ENCODE measurements around the gene GABBR2.

The GABBR2 gene

DNA sequence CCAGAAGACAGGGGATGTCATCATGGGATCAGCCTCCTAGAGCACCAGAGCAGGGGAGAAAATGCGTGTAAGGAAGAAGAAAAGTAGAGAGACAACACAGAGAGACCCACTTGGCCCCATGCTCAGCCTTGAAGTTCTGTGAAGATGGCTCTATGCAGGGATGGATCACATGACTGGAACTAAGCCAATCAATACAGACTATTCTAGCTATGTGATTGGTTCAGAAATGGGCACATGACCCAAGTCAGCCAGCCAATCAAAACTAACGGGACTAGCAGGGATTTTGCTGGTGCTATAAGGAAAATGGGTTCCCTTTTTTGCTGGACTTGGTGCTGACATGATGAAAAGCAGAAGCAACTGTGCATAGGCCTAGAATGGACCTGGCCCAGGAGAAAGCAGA lies 280.3 kb downstream of the GABBR2 start:
- DNase-seq, result no peak

DNA sequence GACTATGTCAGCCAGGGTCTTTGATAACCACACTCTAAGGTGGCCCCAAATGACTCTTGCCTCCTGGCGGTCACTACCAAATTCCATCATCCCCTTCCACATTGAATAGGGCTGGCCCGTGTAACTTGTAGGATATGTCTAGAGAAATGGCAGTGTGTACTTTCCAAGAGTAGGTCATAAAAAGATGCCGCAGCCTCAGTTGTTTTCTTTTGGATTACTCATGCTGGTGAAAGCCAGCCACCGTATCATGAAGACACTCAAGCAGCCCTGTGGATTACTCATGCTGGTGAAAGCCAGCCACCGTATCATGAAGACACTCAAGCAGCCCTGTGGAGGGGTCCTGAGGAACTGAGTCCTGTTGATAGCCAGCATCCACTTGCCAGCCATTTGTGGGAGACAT lies 281.2 kb downstream of the GABBR2 start:
- DNase-seq, result no peak

DNA sequence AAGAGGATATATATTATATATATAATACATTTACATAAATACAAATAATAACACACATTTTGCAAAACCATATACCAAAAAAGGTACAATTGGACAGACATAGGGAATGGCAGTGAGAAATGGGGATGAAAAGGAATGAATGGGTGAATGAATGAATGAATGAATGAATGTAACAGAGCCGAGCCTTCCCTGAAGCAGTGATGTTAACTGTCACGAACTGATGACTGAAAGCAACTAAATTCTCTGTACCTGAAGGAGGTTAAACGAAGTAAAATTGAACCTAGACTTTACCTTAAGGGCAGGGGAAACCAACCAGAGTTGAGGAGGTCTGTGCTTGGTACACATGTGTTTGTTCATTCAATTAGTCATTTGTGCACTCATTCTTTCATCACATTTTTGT lies 283.7 kb downstream of the GABBR2 start:
- DNase-seq, result no peak

DNA sequence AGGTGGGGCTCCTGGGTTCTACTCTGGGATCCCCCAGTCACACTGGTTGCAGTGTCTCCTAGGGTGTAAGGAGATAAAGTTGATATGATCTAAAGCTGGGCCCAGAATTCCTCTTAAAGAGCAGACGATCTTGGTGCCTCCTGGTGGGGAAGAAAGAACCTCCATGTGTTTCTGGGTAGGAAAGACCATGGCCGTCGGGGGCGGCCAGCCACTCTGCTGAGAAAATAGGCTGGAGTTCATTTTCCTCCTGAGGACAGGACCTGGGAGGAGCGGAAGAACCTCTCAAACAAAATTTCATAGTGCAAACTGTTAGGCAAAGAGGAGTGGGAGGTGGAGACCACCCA lies 289.5 kb downstream of the GABBR2 start:
- no peak for DNase-seq

DNA sequence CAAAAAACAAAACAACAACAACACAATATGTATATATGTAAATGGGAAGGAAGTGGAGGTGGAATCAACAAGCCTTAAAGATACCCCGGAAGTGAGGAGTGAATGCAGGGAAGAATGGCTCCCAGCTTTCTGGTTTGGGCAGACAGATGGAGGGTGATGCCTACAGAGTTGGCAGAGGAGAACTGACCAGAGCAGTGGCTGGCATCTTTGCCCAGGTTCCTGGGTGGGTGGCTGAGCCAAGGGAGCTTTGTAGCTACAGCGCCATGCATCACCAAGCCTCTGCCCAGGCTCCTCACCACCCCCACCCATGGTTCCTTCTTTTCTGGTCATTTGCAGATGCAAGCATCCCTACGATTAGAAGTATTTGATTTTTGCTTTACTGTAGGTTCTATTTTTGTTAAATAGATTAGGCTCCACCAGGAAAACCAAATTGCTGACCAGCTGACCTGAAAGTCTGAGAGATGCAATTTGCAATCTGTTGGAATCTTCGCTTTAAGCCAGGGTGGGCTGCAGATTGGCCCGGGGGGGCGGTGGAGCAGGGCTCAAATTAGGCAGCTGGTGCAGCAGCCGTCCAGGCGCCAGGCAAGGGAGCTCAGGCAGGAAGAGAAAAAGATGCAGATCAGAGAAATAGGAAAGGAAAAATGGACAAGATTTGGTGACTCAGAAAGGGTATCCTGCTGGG lies 290.0 kb downstream of the GABBR2 start:
- DNase-seq, result no peak

DNA sequence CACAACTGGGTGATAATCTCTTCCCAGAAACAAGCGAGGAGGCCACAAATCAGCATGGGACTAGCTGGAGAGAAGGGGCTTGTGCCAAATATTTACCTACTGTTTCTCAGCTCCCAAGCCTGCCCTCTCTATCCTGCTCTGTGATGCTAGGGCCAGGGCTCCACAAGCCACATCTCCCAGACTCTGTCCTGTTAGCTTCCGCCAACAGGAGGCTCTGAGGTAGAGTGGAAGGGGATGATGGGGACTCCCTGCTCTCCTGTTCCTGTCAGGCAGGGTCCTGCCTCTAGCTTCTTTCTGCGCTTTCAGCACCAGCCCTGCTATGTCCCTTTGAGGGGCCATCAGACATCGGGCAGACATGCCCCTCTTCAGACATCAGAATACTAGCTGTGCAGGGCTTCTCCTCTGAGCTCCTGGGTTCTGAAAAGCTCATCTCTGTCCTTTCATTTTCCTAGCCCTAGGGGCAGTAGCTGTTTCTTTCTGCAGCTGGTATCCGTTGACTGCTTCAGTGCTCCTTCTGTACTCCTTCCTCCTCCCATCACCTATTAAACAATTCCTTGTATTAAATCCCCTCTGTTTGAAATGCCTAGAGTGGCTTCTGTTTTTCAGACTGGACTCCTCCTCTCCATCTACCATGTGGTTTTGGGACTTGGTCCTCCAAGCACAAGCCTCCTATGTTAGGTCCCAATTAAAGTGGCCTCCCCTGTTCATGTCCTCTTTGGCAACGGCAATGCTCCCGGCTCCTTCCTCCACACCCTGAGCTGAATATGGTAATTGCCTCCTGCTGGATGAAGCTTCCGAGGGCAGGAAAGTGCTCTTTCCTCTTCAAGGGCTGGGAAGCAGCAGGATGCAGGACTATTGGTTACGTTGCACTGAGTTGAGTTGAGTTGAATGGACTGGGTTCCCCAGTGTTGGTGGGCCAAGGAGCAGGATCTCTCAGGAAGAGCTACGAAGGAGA lies 292.2 kb downstream of the GABBR2 start:
- no peak for DNase-seq

DNA sequence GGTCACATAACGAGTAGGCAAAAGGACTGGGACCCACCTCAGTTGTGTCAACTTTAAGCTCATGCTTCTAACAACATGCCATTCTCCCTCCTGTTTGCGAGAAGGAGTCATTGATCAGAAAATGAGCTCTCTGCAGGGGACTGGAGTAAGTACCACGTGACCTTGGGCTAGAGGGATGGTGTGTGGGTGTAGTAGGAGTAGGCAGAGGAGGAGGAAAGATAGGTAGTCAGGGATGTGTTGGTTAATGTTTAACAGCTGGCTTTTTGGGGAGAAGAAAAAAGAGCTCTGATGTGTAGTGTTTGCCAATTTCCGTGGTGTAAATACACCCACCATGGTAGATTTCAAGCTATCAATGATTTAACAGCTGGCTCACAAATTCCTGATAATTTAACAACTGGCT lies 293.0 kb downstream of the GABBR2 start:
- no peak for DNase-seq

DNA sequence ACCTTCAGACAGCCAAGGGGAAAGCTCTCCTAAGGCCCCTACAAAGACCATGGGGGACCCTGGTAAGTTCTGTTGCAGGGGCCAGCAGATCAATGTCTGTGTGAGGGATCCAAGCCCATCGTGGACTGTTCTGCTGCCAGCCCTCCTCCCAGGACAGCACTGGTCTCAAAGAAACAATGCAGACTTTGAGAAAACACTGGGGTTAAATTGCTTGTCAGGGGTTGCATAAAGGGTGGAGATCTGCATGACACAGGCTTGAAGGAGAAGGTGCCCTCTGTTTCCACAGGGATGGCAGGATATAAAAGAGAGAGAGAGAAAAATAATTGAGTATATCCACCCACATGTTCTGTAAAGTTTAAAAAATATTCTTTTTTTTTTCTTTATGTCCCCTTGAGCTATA lies 295.7 kb downstream of the GABBR2 start:
- no peak for DNase-seq

DNA sequence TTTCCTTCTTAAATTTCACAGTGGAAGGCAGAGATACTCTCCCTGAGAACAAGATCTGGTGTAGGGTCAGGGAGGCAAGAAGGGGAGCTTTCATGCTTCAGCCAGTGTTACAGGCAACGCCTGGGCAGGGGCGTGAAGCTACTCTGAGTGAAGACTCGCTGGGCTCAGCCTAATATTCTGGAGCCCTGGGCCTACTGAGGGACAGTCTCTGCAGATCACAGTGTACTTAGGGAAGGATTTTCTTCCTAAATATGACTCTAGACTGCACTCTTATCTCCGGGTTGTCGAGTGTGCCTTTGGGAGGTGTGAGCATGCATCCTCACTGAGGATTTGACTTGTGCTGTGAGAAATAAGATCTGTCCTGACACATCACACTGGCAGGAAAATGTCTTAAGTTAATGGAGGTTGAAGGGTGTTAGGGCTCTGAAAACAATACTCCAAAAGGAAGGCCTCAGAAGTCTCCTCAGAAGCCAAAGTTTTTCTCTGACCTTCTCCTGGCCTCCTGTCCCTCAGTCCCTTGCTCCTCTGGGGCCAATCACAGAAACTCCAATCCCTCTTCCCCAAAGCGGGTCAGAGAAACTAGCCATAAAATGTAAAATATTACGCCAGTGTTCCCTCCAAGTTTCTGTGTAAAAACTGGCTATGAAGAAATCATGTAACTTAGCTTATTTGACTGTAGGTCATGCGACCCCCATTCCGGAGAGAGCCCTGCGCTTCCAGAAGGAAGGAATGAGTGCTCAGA lies 296.5 kb downstream of the GABBR2 start:
- DNase-seq, result no peak

DNA sequence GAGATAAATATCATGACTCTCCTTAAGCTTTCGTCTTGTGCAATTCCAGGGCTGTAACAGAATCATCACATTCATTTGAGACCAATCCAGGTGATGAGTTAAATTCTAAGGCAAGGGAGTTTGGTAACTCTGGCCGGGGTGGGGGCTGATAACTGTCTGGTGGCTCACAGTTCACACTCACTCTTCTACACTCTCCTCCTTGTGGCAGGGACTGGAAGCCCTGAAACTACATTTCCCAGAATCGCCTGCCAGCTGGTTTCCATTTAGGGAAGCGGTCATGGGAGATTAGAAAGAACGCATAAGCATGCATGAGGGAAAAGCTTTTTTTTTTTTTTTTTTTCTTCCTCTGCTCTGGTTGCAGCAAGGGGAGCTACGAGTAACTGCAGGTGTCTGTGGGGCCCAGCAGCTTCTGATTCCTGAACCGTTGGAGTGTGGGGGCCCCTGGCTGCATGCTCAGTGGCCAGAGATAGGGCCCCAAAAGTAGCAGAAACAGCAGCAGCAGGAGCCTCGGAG lies 298.5 kb downstream of the GABBR2 start:
- DNase-seq, result no peak

DNA sequence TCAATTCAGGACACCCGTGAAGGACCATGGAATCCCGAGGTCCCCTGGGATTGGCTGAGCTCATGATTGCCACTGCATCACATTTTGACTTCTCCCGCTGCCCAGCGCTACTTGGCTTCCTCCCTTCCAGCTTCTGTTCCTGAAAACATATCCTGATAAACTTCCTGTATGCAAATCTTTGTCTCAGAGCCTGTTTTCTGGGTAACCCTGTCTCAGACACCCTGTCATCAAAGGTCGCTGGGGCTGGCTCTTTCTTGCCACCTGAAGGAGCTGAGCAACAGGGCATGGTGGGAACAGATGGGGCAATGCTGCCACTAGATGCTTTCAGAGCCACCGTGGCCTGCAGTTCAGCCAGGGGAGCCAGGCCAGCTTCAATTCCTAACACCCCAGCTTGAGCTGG lies 299.0 kb downstream of the GABBR2 start:
- DNase-seq, result no peak

DNA sequence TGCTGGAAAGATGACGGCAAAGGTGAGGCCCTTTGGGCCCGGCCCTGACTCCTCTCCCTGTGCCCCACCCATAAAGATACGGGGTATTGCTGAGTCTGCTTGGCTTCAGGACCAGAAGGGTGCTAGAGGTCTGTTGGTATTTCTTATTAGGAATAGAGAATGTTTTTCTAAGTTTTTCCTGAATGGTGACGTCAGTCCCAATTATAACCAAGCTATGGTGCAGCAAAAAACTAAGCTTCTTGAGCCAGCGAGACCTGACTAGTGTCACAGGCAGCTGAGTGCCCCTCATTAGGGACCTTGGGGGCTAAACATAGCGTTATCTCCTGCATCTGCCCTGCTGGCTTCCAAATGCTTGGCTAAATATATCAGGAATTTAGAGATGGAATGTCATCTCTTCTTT lies 302.3 kb downstream of the GABBR2 start:
- no peak for DNase-seq

DNA sequence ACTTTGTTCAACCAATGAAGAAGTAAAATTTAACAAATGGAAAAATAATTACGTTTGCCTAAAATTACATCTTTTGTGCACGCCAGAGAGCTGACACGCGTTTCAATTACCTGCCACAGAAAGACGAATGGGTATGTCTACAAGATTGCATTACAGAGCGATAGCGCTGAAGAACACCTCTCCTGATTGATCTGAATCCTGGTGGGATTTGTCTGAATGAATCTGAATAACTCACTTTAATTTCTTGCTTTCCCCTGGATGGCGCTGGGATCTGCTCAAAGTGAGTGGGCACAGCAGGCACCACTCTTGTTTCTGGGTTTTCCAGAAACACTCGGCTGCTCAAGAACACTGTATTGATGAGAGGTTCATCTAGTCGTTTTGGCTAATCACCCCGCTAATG lies 304.5 kb downstream of the GABBR2 start:
- DNase-seq, result no peak

DNA sequence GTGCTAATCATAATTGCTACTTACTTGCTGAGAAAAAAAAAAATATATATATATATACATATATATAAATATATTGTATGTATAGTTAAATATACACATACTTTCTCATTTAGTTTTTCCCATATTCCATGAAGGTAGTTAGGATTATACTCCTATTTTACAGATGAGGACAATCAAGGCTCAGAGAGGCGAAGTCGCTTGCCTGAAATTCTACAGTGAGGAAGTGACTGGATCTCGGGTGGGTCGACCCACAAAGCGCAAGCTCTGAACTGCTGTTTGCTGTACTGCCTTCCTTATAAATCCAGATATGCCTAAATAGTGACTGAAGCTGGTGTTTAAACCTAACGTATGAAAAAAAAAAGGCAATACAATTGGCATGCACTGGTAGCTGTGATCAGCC lies 305.0 kb downstream of the GABBR2 start:
- no peak for DNase-seq

DNA sequence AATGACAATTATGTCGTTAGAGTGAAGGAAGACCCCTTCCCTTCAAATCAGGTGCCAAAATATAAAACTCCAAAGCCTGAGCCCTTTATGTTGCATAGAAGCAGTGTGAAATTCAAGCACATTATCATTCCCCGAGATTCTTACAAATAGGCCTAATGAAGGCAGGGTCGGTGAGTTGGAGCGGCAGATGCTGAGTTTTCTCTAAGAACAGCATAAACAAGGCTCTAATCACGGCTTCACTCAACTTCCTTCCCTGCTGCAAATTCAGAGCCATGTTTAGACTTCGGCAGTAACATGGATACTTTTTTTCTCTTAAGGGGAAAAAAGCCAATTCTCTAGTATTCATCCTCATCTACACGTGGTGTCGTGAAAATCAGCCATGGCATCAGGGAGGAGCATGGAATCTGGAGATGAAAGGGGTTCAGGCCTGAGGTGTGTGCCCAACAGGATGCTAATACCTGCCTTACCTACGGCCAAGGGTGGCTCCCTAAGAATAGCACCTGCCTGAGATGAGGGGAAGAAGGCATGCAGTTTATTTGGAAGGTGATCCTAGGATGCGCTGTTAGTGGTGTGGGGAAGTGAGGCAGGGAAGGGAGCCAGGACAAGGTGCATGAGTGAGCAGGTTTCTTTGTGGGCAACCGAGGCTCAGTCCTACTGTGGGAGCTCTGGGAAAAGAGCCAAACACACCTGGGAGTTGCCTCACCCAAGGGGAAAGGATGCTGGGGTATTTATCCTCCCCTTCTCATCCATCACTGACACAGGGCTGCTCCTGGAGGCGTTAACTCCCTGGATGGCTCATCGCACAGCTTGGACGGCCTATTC lies 306.5 kb downstream of the GABBR2 start:
- DNase-seq, result no peak

DNA sequence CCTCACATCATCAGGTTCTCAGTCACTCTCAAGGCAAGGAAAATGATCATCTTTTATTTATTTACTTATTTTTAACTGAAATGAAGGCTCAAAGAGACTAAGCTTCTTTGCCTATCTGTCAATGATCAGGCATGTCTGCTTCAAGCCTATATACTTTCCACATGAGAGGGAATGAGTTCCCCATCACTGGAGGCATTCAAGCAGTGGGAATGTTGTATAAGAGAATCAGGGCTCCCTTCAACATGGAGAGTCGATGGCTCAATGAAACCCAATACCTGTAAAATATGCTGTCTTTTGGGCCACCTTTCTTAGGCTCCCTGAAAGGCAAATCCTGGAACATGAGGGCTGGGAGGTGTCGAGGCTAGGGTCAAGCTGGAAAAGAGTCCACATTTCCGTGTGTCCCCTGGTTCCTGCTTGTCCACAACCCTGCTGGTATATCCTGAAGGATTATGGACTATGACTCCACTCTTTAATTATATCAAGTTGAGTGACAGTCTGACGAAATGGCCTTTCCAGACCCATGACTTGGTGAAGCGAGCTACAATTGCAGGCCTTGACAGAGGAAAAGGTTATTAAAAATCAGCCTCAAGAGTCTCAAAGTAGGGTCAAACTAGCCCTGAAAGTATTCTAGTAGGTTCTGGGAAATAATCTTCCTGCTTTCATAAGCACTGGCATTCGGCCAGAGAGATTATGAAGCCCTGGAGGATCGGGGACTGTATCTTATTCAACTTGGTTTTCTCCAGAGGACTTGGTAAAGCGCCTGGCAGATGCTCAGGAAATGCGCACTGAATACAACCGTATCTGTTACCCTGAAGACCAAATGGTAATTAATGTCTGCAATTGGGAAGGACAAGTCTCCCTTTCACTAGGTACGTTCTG lies 307.4 kb downstream of the GABBR2 start:
- no peak for DNase-seq

DNA sequence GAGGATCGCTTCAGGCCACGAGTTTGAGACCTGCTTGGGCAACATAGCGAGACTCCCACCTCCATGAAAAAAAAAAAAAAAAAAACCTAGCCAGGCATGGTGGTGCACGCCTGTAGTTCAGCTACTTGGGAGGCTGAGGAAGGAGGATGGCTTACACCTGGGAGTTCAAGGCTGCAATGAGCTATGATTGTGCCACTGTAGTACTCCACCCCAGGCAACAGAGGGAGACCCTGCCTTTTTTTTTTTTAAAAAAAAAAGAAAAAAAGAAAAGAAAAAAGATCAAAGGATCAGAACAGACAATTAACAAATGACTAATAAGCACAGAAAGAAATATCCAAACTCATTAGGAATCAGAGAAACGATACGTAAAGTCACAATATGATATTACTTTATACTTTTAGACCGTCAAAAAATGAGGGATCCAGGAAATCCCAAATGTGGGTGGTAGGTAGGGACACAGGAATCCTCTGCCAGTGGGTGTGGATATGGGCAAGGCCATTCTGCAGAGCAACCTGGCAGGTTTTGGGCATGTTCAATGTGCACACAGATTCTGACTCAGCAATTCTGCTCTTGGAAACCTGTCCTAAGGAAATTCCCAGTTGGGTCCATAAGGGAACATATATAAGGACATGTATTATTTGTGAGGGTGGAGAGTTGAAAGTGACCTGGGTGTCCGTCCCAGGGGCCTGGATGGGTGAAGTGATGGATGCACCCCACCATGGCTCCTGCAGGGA lies 308.6 kb downstream of the GABBR2 start:
- DNase-seq, result no peak

DNA sequence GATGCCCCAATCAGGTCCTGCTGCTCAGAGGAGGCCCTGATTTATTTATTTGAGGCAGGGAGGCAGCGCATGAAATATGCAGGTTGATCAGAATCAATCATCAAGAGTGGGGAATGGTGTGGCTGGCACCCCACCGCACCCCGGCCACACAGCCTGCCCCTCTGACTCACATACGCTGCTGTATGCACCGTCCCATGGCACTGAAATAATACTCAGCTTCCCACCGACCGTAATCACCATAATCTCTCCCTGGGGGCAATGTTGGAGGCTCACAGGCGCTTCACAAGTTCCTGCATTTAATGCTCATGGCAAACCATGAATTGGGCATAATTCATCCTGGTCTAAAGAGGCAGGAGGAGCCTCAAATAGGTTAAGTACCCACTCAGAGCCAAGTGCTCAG lies 312.1 kb downstream of the GABBR2 start:
- DNase-seq, result no peak

DNA sequence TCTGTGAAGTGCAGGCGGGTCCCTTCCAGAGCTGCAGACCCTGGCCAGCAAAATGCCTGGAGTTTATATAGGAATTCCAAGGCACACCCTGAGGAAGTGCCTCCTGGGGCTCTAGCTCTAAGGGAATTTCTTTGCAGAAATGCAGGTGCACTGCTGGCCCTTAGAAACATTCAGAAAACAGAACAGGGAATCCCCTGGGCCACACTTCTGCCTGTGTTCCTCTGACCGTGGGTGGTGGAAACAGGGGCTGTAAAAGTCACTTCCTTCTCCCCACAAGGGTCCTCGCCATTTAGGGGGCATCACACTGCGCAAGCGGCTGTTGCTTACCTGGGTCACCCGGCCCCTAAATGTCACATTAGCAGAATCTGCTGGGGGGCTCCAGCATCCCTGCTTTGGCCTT lies 312.5 kb downstream of the GABBR2 start:
- no peak for DNase-seq

DNA sequence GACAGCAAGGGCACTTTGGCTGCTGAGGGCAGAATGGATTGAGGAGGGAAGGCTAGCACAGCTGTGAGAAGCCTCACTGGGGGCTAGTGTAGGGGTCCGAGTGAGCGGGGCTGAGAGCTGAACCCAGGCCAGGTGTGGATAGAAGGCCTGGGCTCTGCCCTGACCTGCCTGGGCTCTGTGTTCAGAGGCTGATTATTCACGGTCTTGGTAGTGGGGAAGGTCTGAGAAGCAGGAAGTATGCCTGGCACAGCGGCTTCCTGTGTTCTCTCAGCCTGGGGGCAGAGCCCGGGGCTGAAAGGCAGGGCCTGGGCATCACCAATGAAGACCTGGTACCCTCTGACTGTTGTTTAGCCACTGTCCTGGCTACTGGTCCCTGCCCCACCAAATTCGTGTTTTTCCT lies 316.9 kb downstream of the GABBR2 start:
- no peak for DNase-seq

DNA sequence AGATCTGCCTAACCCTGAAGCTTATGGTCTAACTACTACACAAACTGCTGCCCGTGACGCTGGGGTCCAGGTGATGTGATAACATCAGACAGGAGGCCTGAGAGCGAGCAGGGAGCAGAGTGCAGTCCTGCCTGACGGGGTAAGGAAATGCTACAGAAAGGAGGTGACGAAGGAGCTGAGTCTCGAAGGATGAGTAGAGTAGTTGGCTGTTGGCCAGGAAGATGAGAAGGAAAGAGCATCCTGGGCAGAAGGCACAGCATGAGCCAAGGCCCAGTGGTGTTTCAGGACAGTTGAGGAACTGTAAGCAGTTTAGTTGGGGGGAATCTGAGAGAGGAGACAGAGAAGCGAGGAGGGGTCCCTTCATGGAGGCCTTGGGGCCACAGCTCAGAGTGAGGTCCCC lies 317.3 kb downstream of the GABBR2 start:
- DNase-seq, result no peak

Measured in activated CD8-positive, alpha-beta memory T cell treated with anti-CD3 and anti-CD28 coated beads, Interleukin-2, amount 50 U/mL, for 48 hours (primary cell).